ENCODE results near the gene COPG1. TPM values are rescaled to one million over a fixed set of nuclear protein-coding genes. Genes with fewer than 3 reads are reported as not detected.
A peak's percentile ranks its signal among the peaks of the same experiment; 100 is the strongest.

Gene COPG1
- total and polyA plus RNA-seq, 2 of the 13 experiments (the other 11 are each of a cell fraction or from before 2014, with no cell fraction given), result 98.6 to 166 TPM

GRCh38 chr3:129224984-129225393 lies 24.4 kb upstream of the COPG1 start (continued):
- TF ChIP-seq GPBP1L1 (CRISPR knock-in tag; IDR thresholded peaks at IDR 0.05), result no peak
- no peak for TF ChIP-seq ZKSCAN1 (IDR thresholded peaks at IDR 0.05; ENCODE audit: low read length)
- peak; percentile 59; the same call in 1 of the 2 replicates for TF ChIP-seq KMT2B (CRISPR knock-in tag; IDR thresholded peaks at IDR 0.05)
- no peak; a peak in 1 of 4 replicates for TF ChIP-seq KLF16 (CRISPR knock-in tag; IDR thresholded peaks at IDR 0.05)
- peak; percentile 91 for TF ChIP-seq PAXIP1 (CRISPR knock-in tag; conservative IDR thresholded peaks at IDR 0.05)
- no peak for TF ChIP-seq AGO2 (optimal IDR thresholded peaks at IDR 0.05; ENCODE audit: low read depth, low read length)
- no peak for TF ChIP-seq ZFP36L1 (CRISPR knock-in tag; IDR thresholded peaks at IDR 0.05)
- TF ChIP-seq ZNF792 (CRISPR knock-in tag; IDR thresholded peaks at IDR 0.05), result 0 out of 2 replicates have a peak, but pooled peaks have one; percentile 65
- no peak for TF ChIP-seq ZSCAN22 (CRISPR knock-in tag; IDR thresholded peaks at IDR 0.05)
- TF ChIP-seq ZBTB37 (CRISPR knock-in tag; IDR thresholded peaks at IDR 0.05), result no peak
- no peak for TF ChIP-seq ZNF569 (CRISPR knock-in tag; IDR thresholded peaks at IDR 0.05; ENCODE audit: borderline replicate concordance)
- TF ChIP-seq GATAD1 (CRISPR knock-in tag; IDR thresholded peaks at IDR 0.05), result 0 out of 2 replicates have a peak, but pooled peaks have one; percentile 38
- TF ChIP-seq KLF9 (CRISPR knock-in tag; IDR thresholded peaks at IDR 0.05; ENCODE audit: low read depth), result 0 out of 2 replicates have a peak, but pooled peaks have one; percentile 39
- no peak for TF ChIP-seq ZNF251 (CRISPR knock-in tag; IDR thresholded peaks at IDR 0.05)
- peak; percentile 49; the same call in 1 of the 2 replicates for TF ChIP-seq ZNF609 (CRISPR knock-in tag; IDR thresholded peaks at IDR 0.05; ENCODE audit: borderline replicate concordance)
- 0 out of 2 replicates have a peak, but pooled peaks have one; percentile 49 for TF ChIP-seq YEATS4 (CRISPR knock-in tag; IDR thresholded peaks at IDR 0.05; ENCODE audit: borderline replicate concordance)
- peak; percentile 70; the same call in 1 of the 2 replicates for TF ChIP-seq ZNF12 (CRISPR knock-in tag; IDR thresholded peaks at IDR 0.05)
- TF ChIP-seq ZNF224 (CRISPR knock-in tag; IDR thresholded peaks at IDR 0.05), result no peak
- peak; percentile 45; the same call in 1 of the 2 replicates for TF ChIP-seq ZNF160 (CRISPR knock-in tag; IDR thresholded peaks at IDR 0.05)
- 0 out of 2 replicates have a peak, but pooled peaks have one; percentile 23 for TF ChIP-seq WIZ (CRISPR knock-in tag; IDR thresholded peaks at IDR 0.05)
